NCI-H526 treated with DMSO at 0.1 percent for 48 hours (cell line): ENCODE measurements around the gene POLD2.

Experiments used
- DNase-seq: peaks from one replicate; lab custom pipeline; 2025; lab: John Stamatoyannopoulos, UW

The POLD2 gene

GRCh38 chr7:44102846-44103565 lies 20.3 kb downstream of the POLD2 start:
- no peak for DNase-seq

DNA sequence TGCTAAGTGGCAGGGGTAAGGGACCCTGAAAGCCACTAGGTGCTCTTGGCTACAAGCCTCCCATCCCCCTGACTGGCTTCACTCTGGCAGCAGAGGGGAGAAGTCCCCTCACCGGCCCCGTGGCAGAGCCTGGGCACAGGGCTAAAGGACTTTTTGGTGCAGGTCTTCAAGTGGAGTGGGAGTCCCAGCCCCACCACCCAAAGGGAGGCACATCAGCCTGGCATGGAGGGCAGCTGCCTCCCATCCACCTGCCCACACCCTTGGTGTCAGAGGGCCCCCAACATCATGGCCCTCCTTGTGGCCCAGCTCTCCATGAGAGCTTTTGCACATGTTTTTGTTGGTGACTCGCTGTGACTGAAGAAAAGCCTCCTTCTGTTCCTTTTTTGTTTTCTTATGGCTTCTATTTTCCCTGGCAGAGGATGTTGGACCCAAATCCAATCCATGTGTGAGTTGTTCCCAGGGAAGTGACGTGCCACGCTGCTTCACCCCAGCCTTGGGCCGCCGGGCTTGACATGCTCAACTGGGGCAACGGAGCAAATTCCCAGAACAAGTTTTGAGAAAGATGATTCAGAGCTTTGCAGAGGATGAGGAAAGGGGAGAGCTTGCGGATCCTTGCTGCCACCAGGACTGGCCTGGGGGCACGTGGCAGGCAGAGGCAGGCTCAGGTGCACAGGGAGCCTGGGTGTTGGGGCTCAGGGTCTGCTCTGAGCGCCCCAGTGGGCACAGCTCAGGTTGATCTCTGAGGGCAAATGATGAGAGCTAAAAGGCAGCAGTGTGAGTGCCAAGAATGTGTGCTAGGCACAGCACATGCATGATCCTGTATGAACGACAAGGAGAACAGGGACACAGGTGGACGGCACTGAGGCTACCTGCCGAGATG lies 21.1 kb downstream of the POLD2 start:
- no peak for DNase-seq

- no peak for DNase-seq
Observed at GRCh38 chr7:44101303-44101965, 21.9 kb downstream of the POLD2 start.

DNA sequence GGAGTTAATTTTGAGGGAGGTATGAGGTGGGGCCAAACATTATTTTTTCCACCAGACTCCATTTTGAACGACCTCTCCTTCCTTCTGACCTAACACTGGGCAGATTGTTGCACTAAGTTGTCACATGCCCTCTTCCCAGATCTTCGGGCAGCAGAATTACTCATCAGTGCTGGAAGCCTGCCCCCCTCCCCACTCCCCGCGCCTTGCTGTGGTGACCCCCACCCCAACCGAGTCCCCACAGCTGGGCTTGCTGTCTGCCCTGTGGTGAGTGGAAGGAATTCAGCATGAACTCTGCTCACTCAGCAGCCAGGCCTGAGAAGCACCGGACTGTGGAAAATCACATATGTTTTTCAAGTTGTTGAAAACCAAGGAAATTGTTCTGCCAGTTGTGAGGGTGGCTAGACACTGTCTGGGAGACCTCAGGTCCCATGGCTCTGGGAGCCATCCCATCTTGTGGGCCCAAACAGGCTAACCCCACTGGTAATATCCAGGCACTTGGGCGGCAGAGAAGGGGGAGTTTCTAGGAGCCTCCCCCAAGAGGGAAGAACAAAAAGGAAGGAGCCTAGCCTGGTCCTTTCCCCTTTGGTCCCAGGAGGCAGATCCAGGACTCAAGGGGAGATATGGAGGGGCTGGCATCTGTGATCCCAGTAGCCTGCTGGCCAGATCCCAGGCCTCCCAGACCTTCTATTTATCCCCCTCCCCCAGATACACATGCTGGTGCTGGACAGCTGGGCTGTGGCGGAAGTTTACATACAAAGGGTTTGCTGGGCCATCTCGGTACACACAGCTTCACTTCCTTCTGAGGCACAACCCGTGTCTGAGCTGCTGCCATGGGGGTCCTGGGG lies 22.7 kb downstream of the POLD2 start:
- DNase-seq, result no peak

GRCh38 chr7:44099669-44100068 lies 23.7 kb downstream of the POLD2 start:
- DNase-seq, result no peak

- DNase-seq, result no peak
Observed at GRCh38 chr7:44098092-44099068, 25.0 kb downstream of the POLD2 start.

DNA sequence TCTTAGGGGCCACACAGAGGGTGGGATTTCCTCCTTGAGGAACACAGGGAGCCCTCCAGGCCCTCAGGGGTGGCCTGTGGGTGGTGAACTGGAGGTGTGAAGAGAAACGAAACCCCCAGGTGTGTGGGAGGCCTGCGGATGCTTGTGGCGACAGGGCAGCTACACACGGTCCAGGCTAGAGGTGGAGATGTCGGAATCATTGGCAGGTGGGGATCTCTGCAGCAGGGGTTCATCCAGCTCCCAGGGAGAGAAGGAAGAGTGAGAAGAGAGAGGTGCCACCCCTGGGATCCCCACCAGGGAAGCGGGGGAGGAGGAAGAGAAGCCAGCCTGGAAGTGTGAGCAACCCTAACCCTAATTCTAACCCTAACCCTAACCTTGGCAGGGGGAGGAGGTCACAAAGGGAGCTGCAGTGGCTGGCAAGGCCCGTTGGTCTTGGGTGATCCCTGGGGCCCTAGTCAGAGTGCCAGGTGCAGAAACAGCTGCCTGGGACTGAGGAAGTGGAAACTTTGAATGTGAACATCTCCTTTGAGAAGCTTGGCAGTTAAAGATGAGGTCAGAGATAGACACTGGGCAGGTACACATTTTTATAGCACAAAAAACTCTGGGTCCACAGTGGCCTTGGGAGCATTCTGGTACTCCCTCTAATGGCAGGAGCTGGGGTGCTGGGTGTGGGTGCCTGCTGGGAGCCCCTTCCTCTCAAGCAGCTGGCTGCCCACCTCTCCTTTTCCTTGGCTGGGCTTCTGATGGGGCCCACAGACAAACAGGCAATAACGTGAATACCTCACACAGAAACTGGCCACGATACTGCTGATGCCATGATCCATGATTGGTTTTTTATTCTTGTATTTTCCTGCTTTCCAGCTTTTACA lies 26.1 kb downstream of the POLD2 start:
- no peak for DNase-seq

GRCh38 chr7:44096326-44096881 lies 26.9 kb downstream of the POLD2 start:
- no peak for DNase-seq

DNA sequence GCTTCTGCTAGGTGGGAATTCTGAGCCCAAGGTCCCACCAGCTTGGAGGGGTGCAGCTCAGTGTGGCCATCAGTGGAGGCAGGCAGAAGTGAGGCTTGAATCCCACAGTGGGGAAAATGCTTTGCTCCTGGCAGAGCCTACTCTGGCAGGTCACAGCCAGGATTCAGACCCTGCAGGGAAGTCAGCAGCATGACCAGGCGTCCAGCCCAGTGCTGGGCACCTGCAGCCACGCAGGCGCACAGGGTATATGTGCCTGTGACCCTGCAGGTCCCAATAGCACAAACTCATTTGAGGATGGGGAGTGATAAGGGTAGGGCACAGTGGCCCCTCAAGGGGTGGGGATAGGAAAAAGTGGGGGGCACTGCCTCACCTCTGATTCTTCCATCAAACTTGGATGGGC lies 27.6 kb downstream of the POLD2 start:
- no peak for DNase-seq

DNA sequence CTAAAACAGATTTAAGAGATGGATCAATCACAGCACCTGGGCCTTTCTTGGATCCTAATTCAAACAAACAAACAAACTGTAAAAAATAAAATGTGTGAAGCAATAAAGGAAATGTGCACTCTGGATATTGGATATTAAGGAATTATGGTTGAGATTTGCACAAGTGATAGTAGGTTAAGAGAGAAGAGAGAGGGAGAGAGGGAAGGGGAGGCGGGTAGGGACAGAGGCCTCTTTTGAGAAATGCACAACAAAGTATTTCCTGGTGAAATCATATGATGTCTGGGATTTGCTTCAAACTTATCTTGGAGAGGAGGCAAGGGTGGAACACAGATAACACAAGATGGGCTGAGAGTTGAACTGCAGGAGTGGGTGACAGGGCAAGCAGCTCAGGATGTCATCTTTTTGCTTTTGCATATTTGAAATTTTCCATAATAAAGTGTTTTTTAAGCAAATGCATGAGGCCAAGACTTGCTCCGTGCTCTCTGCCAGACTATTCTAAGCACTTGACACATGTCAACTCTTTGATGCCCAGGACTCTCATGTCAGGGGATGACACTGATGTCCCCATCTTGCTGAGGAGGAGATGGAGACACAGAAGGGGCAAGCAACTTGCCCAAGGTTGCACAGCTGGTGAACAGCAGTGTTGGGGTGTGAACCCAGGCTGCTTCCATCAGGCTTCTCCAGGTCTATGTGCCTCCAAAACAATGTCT lies 28.3 kb downstream of the POLD2 start:
- no peak for DNase-seq

- DNase-seq, result no peak
Observed at GRCh38 chr7:44094365-44094764, 29.0 kb downstream of the POLD2 start.

GRCh38 chr7:44093102-44093641 lies 30.2 kb downstream of the POLD2 start:
- DNase-seq, result no peak

DNA sequence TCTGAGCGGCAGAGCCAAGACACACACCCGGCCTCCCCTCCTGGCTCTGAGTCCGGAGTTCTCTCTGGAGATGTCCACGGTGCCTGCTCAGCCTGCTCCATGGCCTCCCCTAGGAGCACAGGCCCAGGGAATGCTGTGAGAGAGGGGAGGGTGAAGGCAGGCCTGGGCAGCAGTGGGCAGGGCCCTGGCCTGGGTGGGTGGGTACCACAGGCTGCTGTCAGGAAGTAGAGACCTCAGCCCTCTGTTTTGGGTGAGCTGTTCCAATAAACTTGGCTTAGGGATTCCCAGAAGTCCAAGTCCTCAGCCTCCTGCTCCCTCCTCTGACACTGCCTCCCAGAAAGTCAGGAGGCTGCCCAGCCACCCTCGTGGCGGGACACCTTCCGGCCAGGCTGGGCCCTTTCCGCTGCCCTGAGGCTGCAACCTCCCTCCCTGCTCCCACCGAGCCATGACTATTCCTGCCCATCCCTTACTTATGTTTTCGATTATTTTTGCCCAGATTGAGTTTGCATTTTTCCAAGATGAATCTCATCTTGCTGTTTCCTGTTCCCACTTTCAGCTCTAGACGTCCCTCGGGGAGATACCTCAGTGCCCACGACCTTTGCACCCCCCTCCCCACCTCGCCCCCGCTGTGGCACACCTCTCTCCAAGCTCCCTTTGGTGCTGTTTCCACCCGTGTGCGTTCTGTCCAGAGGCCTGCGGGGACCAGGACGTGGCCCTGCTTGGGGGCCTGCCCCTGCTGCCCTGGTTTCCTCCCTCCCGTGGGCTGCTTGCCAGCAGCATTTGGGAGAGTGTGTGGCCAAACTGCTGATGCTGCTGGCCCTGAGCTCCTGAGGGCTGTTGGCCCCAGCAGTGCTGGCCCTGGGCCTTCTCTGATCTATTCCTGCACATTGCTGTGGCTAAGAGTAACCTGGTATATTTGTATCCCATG lies 35.2 kb downstream of the POLD2 start:
- no peak for DNase-seq

DNA sequence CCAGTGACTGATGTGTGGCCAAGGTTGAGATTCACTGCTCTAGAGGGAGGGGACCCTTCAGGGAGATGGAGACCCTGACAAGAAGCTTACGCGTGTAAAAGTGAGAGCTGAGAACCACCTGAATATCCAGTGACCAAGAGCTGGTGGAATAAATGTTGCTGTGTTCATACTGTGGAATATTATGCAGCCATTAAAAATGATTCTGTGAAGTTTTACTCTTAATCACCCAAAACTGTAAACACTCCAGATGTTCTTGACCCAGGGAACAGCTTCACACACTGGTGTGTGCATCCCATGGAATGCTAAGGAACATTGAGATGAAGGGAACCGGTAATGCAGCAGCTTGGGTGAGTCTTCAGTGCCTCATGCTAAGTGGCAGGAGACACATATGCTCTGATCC lies 36.7 kb downstream of the POLD2 start:
- DNase-seq, result no peak

- DNase-seq, result no peak
Observed at GRCh38 chr7:44085546-44085945, 37.8 kb downstream of the POLD2 start.

DNA sequence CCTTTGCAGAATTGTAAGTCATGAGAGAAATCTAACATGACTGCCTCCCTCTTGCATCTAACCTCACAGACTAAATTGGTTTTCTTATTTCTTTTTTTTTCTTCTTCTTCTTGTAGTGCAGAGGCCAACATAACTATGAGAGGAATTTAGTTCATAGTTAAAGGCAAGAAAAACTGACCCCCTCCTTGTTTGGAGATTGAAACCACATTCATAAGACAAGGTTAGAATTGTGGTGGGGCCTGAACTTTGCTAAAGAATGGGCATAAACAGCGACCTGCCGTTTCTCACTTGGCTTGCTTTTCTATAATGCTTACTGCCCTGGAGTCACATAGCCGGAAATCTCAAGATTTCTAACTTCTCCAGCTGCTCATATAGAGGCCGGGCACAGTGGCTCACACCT lies 38.6 kb downstream of the POLD2 start:
- DNase-seq, result no peak

DNA sequence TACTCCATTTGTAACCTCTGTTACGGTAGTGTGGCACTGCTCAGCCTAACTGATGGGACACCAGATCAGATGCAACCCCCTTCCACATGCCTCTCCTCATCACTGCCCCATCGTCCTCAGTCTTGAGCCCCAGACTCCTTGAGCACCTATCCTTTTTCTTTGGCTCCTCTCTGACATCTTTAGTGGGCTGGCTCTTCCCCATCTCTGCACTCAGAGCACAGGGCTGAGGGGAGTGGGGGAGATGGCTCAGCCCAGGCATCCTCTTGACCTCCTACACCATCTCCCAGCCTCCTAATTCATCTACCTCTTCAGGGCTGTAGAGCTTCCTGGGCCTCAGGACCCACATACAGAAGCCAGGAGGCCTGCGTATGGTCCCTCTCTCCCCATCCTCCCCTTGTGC lies 39.6 kb downstream of the POLD2 start:
- DNase-seq, result no peak
